K562 (cell line): ENCODE results near the gene BDH2. TPM values are rescaled to one million over a fixed set of nuclear protein-coding genes. Genes with fewer than 3 reads are reported as not detected.

Source experiments
- CBX8 ChIP-seq: fragments of 200-600 bp; sonication (generic); IDR thresholded peaks from 2 replicates; pipeline ENCODE4 v1.6.1; 2012; ENCODE audit warnings: borderline replicate concordance, mixed run types, low read depth, mild to moderate bottlenecking, moderate library complexity, mixed read lengths, low read length, control low read depth, inconsistent platforms; ENCODE audit not compliant: poor library complexity, severe bottlenecking; ENCODE audit errors: extremely low read depth
- HMGN3 ChIP-seq: IDR thresholded peaks from 2 replicates; pipeline ENCODE4 v1.6.1; 2011; ENCODE audit warnings: borderline replicate concordance, low read depth, mild to moderate bottlenecking, mixed read lengths, low read length; ENCODE audit not compliant: insufficient read length; ENCODE audit errors: extremely low read depth
- MTA3 ChIP-seq: fragments of 450-650 bp; formaldehyde crosslinking; IDR thresholded peaks from 2 replicates; pipeline ENCODE4 v1.6.1; 2017; ENCODE audit warnings: mild to moderate bottlenecking, borderline replicate concordance
- REST ChIP-seq, 2 experiments: fragments of 450-650 bp; formaldehyde crosslinking in 1 of 2; IDR thresholded peaks; 2 replicates each; pipeline versions ENCODE4 v1.4.0 to v1.6.1; 2014 to 2020; ENCODE audit warnings: mild to moderate bottlenecking in 2 of 2, borderline replicate concordance in 1 of 2, low read depth in 1 of 2
- RUNX1 ChIP-seq: sonication (generic); IDR thresholded peaks from 2 replicates; pipeline ENCODE4 v1.6.1; 2016; ENCODE audit warnings: antibody characterized with exemption, low read depth
- SPI1 ChIP-seq: IDR thresholded peaks from 2 replicates; pipeline ENCODE4 v1.6.1; 2011; ENCODE audit warnings: low read depth, low read length, control low read depth, borderline replicate concordance
- TRIM25 ChIP-seq: fragments of 450-650 bp; IDR thresholded peaks from 2 replicates; pipeline ENCODE4 v1.7.0; 2016; ENCODE audit warnings: borderline replicate concordance
- ZMIZ1 ChIP-seq, 2 experiments: fragments of 150-350 bp in 1 of 2; IDR thresholded peaks; 2 replicates each; pipeline ENCODE4 v1.6.1; 2012 to 2016; ENCODE audit warnings: low read depth in 2 of 2, low read length in 2 of 2, mild to moderate bottlenecking in 1 of 2, moderate library complexity in 1 of 2
- ZNF449 ChIP-seq: fragments of 250-450 bp; sonication (Bioruptor Pico); IDR thresholded peaks from 2 replicates; pipeline ENCODE4 v1.8.0; 2022; ENCODE audit warnings: moderate library complexity, mild to moderate bottlenecking, inconsistent platforms
- polyA plus RNA-seq, 8 experiments: library from polyadenylated mRNA; depleted of rRNA in 4 of 8; stranded (reverse) in 5 of 8; unstranded in 3 of 8; fragments of >200 nt; fragmentation: Nextera tagmentation in 2 of 8; fragmentation: Illumina TruSeq in 1 of 8; extraction: Ambion mirVana in 2 of 8; extraction: Trizol in 1 of 8; gene quantifications; 2 replicates each; pipeline versions ENCODE4 v1.2.1 to v1.2.3, GENCODE V29; 2011 to 2014; ENCODE audit warnings: inconsistent platforms in 1 of 8, missing spikeins in 1 of 8
- total RNA-seq, 7 experiments: library from RNA; depleted of rRNA in 6 of 7; stranded (reverse); fragments of >200 nt in 6 of 7; fragmentation: Illumina TruSeq in 2 of 7; extraction: Trizol in 2 of 7; gene quantifications; 2 replicates each; pipeline versions ENCODE4 v1.2.1 to v1.2.3, GENCODE V29; 2011 to 2021; ENCODE audit warnings: low replicate concordance in 1 of 7

Gene BDH2
- total and polyA plus RNA-seq, 9 of the 15 experiments (the other 6 are each of a cell fraction or from before 2014, with no cell fraction given), result 4.9 to 17.9 (median 9.1) TPM

- no peak for TF ChIP-seq REST (IDR thresholded peaks at IDR 0.05; ENCODE audit: borderline replicate concordance)
- no peak for TF ChIP-seq REST (CRISPR knock-in tag; IDR thresholded peaks at IDR 0.05; ENCODE audit: low read depth)
- no peak for TF ChIP-seq MTA3
- no peak for TF ChIP-seq ZNF449 (CRISPR knock-in tag)
- TF ChIP-seq CBX8, result no peak
- TF ChIP-seq ZMIZ1 (IDR thresholded peaks at IDR 0.05; ENCODE audit: low read depth in 2 of 2, low read length in 2 of 2), result no peak
- no peak for TF ChIP-seq RUNX1
- no peak for TF ChIP-seq TRIM25
- no peak for TF ChIP-seq HMGN3
- TF ChIP-seq SPI1, result no peak
Measured at GRCh38 chr4:103092245-103092644, 7.4 kb downstream of the BDH2 start (continued).
